Vagina (tissue), 2 donors: ENCODE results near the gene APLF.
A peak's percentile ranks its signal among the peaks of the same experiment; 100 is the strongest.

Source experiments
- POLR2A ChIP-seq, 2 donors: fragments of 450-650 bp; IDR thresholded peaks; one replicate each; pipeline ENCODE4 v1.6.1; 2017; ENCODE audit warnings: antibody characterized with exemption in 2 of 2, mild to moderate bottlenecking in 2 of 2, moderate library complexity in 2 of 2
- POLR2AphosphoS5 ChIP-seq, 2 donors: sonication (generic); formaldehyde crosslinking; IDR thresholded peaks; one replicate each; pipeline ENCODE4 v1.9.0; 2017; ENCODE audit warnings: antibody characterized with exemption in 2 of 2, mild to moderate bottlenecking in 2 of 2, low read depth in 1 of 2; ENCODE audit not compliant: insufficient read depth in 1 of 2
- TF ChIP-seq, protein P1 (sequence below), 3 experiments: fragments of 450-650 bp in 2 of 3; fragments of 200-600 bp in 1 of 3; sonication (generic) in 1 of 3; IDR thresholded peaks; one replicate each; pipeline ENCODE4 v1.5.1; 2017 to 2019; ENCODE audit warnings: antibody characterized with exemption in 3 of 3, mild to moderate bottlenecking in 2 of 3, moderate library complexity in 2 of 3

DNA sequence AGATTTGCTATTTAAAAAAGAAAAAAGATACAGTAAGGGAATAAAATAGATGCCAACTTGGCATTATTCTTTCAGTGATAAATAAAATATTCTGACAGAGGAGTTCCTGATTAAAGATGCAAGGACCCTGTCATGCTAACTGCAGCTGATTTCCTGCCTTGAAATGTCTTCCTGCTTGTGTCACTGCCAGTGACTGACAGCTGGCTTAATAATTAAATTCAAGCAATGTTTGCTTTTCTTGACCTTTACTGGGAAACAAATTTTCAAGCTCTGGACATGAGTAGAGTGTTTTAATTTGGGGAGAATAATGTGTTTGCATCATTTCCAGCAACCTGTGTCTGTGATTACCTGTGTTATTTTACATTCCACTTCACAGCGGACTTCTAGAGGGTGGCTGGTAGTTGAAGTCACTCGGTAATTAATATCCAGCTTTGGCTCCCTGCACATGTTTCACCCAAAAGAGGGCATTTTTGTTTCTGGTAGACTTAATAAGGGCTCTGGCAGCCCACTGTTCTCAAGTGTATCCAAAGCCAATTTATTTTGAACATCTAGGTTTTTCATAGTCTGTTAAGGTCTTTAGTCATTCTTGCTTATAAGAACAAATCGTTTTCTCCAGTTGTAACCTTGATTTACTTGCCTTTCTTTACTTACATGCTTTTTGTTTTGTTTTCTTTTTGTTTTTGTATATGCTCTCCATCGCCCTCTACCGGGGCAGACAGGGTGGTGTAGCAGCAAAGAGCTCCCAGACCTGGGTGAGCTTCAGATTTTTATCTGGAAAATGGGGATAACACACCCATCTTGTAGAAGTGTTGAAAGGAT, 127.5 kb downstream of the APLF start:
- TF ChIP-seq, protein P1, sequence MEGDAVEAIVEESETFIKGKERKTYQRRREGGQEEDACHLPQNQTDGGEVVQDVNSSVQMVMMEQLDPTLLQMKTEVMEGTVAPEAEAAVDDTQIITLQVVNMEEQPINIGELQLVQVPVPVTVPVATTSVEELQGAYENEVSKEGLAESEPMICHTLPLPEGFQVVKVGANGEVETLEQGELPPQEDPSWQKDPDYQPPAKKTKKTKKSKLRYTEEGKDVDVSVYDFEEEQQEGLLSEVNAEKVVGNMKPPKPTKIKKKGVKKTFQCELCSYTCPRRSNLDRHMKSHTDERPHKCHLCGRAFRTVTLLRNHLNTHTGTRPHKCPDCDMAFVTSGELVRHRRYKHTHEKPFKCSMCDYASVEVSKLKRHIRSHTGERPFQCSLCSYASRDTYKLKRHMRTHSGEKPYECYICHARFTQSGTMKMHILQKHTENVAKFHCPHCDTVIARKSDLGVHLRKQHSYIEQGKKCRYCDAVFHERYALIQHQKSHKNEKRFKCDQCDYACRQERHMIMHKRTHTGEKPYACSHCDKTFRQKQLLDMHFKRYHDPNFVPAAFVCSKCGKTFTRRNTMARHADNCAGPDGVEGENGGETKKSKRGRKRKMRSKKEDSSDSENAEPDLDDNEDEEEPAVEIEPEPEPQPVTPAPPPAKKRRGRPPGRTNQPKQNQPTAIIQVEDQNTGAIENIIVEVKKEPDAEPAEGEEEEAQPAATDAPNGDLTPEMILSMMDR (IDR thresholded peaks at IDR 0.05) = peak in 1 of 3 experiments; percentile 30
- TF ChIP-seq POLR2A (IDR thresholded peaks at IDR 0.05) (no peak), POLR2AphosphoS5 (IDR thresholded peaks at IDR 0.05; ENCODE audit: insufficient read depth in 1 of 2, low read depth in 1 of 2) (no peak)
